WI38 (cell line): ENCODE measurements around the gene PFKM.
A peak's percentile ranks its signal among the peaks of the same experiment; 100 is the strongest.
"Not testable (repeated sequence)": the region's sequence is repeated elsewhere in the genome, so short reads cannot be mapped to it uniquely, and the experiment has no call there.

Experiments used
- H3K4me3 ChIP-seq: 2 replicates; pipeline ENCODE4 v1.5.1; 2011; ENCODE audit warnings: low read depth, mild to moderate bottlenecking, control low read depth, low read length
- TF ChIP-seq, protein P1 (sequence below): IDR thresholded peaks from 2 replicates; pipeline ENCODE4 v1.5.1; 2012; ENCODE audit warnings: low read depth, mild to moderate bottlenecking, control low read depth, low read length

PFKM gene

DNA sequence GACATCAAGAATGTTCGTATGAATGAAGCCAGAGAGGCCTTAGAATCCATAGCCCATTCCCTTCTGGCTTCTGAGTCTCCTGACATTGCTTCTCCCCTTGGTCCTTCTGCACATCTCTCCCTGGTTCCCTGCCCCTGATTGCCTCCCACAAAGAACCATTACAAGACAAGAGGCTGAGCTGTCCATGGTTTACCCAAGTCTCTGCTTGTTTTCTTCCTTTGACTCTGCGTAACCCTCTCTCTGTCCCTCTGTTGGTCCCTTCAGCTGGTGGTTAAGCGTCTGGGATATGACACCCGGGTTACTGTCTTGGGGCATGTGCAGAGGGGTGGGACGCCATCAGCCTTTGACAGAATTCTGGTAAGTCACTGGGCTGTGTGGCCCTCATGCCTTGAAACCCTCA lies 15.9 kb downstream of the PFKM start:
- H3K4me3 ChIP-seq: no peak overlapping the region
- TF ChIP-seq, protein P1, sequence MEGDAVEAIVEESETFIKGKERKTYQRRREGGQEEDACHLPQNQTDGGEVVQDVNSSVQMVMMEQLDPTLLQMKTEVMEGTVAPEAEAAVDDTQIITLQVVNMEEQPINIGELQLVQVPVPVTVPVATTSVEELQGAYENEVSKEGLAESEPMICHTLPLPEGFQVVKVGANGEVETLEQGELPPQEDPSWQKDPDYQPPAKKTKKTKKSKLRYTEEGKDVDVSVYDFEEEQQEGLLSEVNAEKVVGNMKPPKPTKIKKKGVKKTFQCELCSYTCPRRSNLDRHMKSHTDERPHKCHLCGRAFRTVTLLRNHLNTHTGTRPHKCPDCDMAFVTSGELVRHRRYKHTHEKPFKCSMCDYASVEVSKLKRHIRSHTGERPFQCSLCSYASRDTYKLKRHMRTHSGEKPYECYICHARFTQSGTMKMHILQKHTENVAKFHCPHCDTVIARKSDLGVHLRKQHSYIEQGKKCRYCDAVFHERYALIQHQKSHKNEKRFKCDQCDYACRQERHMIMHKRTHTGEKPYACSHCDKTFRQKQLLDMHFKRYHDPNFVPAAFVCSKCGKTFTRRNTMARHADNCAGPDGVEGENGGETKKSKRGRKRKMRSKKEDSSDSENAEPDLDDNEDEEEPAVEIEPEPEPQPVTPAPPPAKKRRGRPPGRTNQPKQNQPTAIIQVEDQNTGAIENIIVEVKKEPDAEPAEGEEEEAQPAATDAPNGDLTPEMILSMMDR: no peak

DNA sequence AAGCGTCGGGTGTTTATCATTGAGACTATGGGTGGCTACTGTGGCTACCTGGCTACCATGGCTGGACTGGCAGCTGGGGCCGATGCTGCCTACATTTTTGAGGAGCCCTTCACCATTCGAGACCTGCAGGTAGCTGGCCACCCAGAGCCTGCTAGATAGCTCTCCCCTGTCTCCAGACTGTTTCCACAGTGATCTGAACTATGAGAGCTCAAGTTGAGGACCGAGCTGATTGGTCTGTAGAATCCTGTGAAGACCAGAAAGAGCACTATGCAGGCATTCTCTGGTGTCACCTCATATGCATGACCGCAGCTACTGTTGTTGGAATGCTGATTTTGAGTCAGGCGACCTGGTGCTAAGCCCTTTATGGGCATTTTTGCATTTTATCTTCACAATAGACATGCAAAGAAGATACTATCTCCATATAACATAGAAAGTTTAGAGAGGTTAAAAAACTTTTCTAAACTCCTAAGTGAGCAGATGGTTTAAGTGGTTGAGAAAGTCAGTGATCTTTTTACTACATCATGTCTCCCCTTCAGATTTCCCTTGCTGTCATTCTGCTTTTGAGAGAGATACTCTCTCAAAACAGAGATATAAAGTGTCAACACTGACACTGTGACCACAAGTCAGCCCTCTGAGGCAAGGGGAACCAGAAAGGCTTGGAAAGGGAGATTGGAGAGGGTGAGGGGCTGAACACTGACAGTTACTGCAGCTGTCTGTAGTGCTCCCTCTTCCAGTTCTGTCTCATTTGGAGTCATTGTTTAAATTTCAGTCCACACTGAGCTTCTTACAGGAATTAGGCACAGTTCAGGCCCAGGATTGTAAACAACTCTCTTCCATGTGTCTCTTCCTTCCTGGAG lies 23.9 kb downstream of the PFKM start:
- TF ChIP-seq, protein P1: no peak

DNA sequence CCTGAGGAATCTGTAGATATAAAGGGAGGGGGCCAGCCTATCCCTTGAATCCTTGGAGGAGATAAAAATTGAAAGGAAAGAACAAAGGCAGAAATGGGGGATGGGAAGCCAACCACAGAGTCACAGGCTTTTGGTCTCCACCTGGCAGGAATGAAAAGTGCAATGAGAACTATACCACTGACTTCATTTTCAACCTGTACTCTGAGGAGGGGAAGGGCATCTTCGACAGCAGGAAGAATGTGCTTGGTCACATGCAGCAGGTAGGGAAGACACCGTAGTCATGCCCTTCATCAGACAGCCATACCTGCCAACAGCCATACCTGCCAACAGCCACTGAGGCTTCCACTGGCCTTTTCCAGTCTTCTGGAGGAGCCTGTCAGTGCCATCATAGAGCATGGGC lies 24.7 kb downstream of the PFKM start:
- TF ChIP-seq, protein P1: no peak
- H3K4me3 ChIP-seq: no peak overlapping the region

More for the DNA sequence above, 23.9 kb downstream of the PFKM start:
- H3K4me3 ChIP-seq: no peak overlapping the region

DNA sequence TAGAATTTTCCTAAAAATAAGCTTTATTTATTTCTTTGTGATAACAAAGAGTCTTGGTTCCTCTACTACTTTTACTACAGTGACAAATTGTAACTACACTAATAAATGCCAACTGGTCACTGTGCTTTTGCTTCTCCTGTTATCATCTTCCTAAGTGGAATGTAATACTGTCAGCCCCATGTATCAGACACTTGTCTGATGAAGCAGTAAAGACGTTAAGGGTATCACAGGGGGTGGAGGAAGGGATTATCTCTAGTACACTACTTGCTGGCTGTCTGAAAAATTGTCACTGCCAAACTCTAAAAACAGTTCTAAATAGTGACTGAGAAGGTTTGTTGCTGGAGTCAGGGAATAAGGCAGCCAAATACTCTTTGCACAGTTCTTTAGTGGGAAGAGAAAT lies 26.8 kb downstream of the PFKM start:
- no peak overlapping the region for H3K4me3 ChIP-seq
- TF ChIP-seq, protein P1: no peak

DNA sequence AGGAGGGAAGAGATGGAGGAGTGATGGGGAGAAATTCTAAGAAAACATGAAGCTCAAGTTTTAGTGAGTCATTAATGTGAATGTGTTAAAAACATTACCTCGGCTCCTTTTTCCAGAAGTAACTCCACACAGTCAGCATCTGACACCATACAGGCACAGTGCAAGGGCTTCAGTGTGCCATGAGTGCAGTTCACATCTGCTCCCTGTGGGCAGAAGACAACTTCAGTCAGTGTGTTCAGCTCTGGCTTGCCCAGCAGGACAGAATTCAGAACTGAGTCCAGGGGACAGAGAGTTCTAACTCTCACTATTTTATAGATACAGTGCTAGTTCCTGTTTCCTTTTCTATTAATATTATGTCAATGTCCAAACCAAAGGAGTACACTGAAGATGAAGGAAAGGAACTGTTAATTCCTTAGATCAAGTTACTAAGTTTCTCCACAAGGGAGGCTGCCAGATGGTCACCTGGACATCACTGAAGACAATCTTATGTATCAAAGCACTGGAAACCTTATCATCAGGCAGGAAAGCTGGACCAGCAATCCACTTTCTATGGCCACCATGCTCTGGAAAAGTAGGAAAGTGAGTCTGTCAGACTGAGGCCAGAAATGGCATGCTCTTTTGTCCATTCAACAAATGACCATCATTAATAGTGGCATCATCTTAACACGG lies 32.1 kb downstream of the PFKM start:
- TF ChIP-seq, protein P1: no peak
- no peak overlapping the region for H3K4me3 ChIP-seq

DNA sequence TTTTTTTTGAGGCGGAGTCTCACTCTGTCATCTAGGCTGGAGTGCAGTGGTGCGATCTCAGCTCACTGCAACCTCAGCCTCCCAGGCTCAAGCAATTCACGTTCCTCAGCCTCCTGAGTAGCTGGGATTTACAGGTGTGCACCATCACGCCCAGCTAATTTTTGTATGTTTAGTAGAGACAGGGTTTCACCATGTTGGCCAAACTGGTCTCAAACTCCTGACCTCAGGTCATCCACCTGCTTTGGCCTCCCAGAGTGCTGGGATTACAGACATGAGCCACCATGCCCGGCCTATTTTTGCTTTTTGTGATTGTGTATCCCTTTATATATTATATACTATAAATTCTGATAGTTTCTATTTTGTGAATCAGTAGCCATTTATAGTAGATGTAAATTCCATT lies 36.6 kb downstream of the PFKM start:
- not testable (repeated sequence) for H3K4me3 ChIP-seq

DNA sequence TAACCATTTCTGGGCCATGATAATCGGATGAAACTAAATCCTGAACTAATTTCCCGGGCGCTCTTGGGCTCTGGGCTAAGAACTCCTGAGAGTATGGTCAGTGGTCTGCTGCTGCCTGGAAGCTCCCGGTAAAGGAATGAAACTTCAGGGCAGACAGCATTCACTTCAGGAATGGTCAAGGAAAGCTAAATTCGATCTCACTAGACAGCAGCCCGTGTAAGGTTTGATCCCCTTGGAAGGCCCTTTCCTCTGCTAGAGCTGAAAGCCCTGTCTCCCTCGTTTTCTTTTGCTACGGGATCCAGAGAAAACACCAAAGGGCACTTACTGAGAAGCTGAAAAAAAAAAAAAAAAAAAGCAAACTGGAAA lies 37.5 kb downstream of the PFKM start:
- H3K4me3 ChIP-seq: peak overlapping the region; percentile 98
- TF ChIP-seq, protein P1: no peak
